ENCODE measurements around the gene ARHGAP35.

The ARHGAP35 gene

DNA sequence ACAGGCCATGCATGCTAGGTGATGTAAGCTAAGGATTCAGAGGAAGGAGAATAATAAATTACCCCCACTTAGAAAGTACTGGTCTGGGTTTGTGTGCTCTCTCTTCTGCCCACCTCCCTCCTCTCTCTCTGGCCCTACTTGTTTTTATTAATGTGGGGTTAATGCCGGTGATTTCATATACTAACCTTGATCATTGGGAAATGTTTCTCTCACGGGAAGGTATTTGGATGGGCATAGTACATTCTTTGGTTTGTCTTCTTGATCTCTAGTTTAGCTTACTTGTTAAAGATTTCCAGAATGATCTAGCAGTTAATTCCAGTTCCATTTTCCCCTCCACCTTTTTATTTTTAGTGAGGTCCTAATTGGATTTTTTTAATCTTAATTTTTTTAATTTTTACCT lies 24.6 kb downstream of the ARHGAP35 start:
- TF ChIP-seq, protein P1, sequence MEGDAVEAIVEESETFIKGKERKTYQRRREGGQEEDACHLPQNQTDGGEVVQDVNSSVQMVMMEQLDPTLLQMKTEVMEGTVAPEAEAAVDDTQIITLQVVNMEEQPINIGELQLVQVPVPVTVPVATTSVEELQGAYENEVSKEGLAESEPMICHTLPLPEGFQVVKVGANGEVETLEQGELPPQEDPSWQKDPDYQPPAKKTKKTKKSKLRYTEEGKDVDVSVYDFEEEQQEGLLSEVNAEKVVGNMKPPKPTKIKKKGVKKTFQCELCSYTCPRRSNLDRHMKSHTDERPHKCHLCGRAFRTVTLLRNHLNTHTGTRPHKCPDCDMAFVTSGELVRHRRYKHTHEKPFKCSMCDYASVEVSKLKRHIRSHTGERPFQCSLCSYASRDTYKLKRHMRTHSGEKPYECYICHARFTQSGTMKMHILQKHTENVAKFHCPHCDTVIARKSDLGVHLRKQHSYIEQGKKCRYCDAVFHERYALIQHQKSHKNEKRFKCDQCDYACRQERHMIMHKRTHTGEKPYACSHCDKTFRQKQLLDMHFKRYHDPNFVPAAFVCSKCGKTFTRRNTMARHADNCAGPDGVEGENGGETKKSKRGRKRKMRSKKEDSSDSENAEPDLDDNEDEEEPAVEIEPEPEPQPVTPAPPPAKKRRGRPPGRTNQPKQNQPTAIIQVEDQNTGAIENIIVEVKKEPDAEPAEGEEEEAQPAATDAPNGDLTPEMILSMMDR (IDR thresholded peaks at IDR 0.05; ENCODE audit: unreplicated experiment in 3 of 3), result no peak
- Mint-ChIP-seq H3K4me3 (no peak overlapping the region), H3K4me1 (peaks cover 21% of the 10 kb centered on the region), H3K27ac (peak overlapping the region in 1 of 3 experiments; percentile 11), H3K27me3 (ENCODE audit: low read depth) (no peaks in the 10 kb centered on the region), H3K9me3 (peaks cover 5% of the 10 kb centered on the region), H3K36me3 (ENCODE audit: low read depth) (peaks cover 23% of the 10 kb centered on the region)

DNA sequence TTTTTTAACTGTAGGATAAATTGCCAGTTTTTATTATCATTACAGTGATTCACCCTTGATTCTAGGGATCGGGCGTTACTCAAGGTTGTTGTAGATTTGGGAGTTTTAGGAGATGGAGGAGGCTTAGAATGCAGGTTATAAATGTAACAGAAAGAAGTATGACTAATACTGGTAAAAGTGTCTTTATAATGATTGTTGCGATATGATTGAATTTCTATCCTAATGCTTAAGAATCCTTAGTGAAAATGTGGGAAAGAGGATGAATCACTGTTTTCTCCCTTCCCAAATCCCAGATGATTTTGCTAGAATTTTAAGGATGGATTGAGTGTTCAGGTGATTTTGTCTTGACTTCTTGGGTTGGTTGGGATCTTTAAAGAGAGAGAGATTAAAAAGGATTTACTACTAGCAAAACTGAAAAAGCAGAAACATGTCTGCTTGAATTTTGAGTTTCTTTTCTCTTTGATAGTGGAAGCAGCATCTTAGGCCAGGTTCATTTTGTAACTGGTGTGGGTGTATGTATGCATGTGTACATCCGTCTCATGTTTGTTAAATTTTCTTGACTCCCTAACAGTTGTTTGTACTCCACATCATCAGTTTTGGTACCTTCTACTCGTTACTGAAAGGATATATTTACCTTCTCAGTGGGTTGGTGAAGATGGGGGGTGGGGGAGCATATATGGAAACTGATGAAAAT lies 25.9 kb downstream of the ARHGAP35 start:
- Mint-ChIP-seq H3K27me3 (ENCODE audit: low read depth) (no peaks in the 10 kb centered on the region), H3K36me3 (ENCODE audit: low read depth) (peaks cover 19% of the 10 kb centered on the region), H3K9me3 (peaks cover 5% of the 10 kb centered on the region), H3K4me1 (peaks cover 21% of the 10 kb centered on the region), H3K27ac (no peak overlapping the region), H3K4me3 (no peak overlapping the region)
- TF ChIP-seq, protein P1 (IDR thresholded peaks at IDR 0.05; ENCODE audit: unreplicated experiment in 3 of 3), result no peak

DNA sequence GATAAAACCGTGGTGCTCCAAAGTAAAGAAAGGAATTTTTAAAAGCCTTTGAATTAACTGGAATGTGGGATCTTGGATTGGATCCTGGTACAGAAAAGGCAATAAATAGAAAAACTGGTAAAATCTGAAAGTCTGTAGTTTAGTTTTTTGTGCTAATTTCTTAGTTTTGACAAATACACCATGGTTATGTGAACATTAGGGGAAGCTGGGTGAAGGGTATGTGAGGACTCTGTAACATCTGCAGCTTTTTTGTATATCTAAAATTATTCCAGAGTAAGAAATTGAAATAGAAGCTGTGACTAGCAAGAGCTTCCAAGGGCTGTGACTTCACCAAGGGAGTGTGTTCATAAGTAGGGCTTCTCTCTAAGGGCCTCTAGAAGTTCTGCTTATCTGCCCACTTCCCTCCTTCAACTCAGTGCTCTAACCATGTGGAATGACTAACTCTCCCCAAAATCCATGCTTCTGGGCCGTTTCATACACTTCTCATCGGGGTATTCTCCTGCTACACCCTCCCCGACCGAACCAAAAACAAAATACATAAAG lies 26.5 kb downstream of the ARHGAP35 start:
- H3K9me3 Mint-ChIP-seq, result peaks cover 5% of the 10 kb centered on the region
- no peaks in the 10 kb centered on the region for H3K27me3 Mint-ChIP-seq (ENCODE audit: low read depth)
- H3K27ac Mint-ChIP-seq, result no peak overlapping the region
- H3K4me3 Mint-ChIP-seq, result no peak overlapping the region
- peaks cover 16% of the 10 kb centered on the region for H3K4me1 Mint-ChIP-seq
- H3K36me3 Mint-ChIP-seq (ENCODE audit: low read depth), result peaks cover 16% of the 10 kb centered on the region
- TF ChIP-seq, protein P1 (IDR thresholded peaks at IDR 0.05; ENCODE audit: unreplicated experiment in 3 of 3), result no peak

DNA sequence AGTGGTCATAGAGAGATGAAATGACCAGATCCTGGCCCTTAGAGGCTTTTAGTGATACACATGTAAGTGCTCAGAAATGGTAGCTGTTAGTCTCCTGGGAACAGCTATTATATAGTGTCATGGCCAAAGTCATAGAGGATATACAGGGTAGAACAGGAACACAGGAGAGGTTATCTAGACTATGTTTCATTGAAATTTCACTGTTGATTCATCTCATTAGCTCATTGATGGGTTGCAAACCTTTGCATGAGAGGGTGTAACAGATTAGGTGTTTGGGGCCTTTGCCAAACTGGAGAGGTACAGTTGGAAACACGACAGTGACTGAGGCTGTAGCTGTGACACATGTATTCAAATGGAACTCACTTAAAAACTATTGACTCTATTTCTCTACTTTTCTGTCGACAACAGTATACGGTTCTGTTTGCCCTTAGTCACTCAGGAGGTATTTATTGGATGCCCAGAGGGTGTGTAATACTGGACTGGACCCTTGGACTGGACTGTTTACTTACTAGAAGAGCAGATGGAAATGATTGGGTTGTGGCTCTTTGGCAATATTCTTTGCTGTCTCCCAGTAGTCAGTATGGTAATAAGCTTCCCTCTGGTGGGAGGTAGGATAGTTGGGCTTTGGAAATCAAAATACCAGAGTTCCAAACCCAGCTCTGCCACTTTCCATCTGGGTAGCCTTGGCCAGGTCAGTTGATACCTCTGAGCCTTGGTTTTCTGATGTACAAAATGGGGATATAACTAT lies 29.8 kb downstream of the ARHGAP35 start:
- Mint-ChIP-seq H3K9me3 (peaks cover 5% of the 10 kb centered on the region), H3K4me3 (no peak overlapping the region), H3K4me1 (peaks cover 25% of the 10 kb centered on the region), H3K36me3 (ENCODE audit: low read depth) (peaks cover 24% of the 10 kb centered on the region), H3K27ac (no peak overlapping the region), H3K27me3 (ENCODE audit: low read depth) (no peaks in the 10 kb centered on the region)
- TF ChIP-seq, protein P1 (IDR thresholded peaks at IDR 0.05; ENCODE audit: unreplicated experiment in 3 of 3), result no peak

DNA sequence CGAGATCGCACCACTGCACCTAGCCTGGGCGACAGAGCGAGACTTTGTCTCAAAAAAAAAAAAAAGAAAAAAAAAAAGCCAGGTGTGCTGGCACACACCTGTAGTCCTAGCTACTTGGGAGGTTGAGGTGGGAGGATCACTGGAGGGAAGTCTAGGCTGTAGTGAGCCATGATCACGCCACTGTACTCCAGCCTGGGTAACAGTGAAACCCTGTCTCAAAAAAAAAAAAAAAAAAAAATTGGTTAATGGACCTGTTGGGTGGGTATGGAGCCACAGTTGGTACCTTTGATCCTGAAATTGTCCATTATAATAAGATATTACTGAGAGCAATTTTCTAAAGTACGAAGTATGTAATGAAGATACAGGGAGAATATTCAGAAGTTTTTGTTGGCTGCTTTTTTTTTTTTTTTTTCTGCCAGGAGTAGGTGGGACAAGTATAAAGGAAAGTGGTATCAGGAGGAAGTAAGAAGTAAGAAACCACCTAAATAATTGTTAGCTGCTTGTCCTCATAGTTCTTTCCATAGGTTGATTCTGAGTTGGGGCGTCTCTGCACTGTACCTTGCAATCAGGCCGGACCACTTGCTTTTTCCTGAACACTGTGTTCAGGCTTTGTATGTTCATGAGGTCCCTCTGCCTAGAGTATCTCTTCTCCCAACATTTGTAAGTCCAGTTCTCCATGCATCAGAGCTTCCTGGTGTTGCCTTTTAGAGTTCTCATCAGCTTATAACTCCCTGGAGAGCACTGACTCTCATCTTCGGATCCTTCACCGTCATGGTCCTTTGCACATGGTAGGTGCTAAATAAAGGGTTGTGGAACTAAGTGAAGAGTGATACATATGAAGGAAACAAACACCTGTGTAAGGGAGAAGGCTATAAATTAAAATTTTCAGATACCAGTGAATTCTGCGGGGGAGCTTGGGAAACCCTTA lies 31.7 kb downstream of the ARHGAP35 start:
- Mint-ChIP-seq H3K27me3 (ENCODE audit: low read depth) (no peaks in the 10 kb centered on the region), H3K4me3 (no peak overlapping the region), H3K9me3 (peaks cover 2% of the 10 kb centered on the region), H3K4me1 (peaks cover 37% of the 10 kb centered on the region), H3K36me3 (ENCODE audit: low read depth) (peaks cover 11% of the 10 kb centered on the region), H3K27ac (peak overlapping the region in 1 of 3 experiments; percentile 32)
- TF ChIP-seq, protein P1 (IDR thresholded peaks at IDR 0.05; ENCODE audit: unreplicated experiment in 3 of 3), result no peak

Measured in nephron (organoid).